ENCODE measurements around the gene CCDC177. TPM values are rescaled to one million over a fixed set of nuclear protein-coding genes. Genes with fewer than 3 reads are reported as not detected.

Gene CCDC177
- total and polyA plus RNA-seq, 9 of the 15 experiments (the other 6 are each of a cell fraction or from before 2014, with no cell fraction given) = not detected

DNA sequence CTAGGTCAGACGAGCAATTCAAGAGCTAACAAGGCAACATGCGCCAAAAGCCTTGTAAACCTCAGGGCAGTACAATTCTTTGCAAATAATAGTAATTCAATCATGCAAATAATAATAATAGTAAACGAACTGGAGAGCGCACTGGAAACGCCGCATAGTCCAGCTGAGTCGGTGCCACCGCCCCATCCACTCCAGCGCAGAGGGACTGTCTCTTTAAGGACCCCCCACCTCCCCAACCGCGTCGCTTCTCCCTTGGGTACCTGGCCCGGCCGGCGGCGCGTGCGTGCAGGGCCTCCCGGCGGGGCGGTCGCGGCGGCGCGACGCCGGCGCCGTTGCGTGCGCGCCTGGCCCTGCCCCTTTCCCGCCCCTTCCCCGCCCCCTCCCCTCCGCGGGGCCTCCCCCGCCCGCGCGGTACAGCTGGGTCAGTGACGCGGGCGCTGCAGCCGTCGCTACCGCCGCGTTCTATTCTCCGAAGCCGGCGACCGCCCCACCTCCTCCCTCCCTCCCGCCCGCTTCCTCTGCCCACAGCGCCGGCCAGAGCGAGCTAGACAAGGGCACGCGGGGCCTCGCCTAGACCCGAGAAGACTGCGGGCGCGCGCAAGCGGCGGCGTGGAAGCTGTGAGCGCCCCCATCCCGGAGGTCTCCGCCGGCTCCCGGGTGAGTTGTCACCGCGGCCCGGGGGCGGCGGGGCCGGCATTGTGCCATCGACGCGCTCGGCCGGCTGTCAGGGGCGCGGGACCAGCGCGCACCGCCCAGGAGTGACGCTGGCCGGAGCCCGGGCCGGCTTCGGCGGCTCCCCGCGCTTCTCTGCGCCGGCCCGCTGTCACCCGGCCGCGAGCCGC, 36.7 kb upstream of the CCDC177 start, which contains the start of gene SUSD6 (continued):
- TF ChIP-seq ZBTB7A (IDR thresholded peaks at IDR 0.05; ENCODE audit: borderline replicate concordance, control insufficient read depth, low read depth, low read length) (peak; percentile 16; the same call in 1 of the 2 replicates), ZC3H4 (CRISPR knock-in tag; IDR thresholded peaks at IDR 0.05; ENCODE audit: borderline replicate concordance) (no peak), HCFC1 (IDR thresholded peaks at IDR 0.05; ENCODE audit: low read depth, low read length) (no peak), TEAD2 (tag; IDR thresholded peaks at IDR 0.05) (no peak), OTX1 (CRISPR knock-in tag; IDR thresholded peaks at IDR 0.05) (no peak), TARDBP (IDR thresholded peaks at IDR 0.05) (no peak), BMI1 (IDR thresholded peaks at IDR 0.05; ENCODE audit: low read length) (no peak), SP1 (CRISPR knock-in tag; IDR thresholded peaks at IDR 0.05) (peak; percentile 9; the same call in 1 of the 2 replicates), ZNF444 (CRISPR knock-in tag; IDR thresholded peaks at IDR 0.05) (no peak), TBL1XR1 (IDR thresholded peaks at IDR 0.05; ENCODE audit: low read length in 2 of 2) (no peak), KAT2B (IDR thresholded peaks at IDR 0.05; ENCODE audit: low read depth, low read length) (no peak), SAP30 (IDR thresholded peaks at IDR 0.05; ENCODE audit: borderline replicate concordance, insufficient read depth, low read depth, low read length, poor library complexity, severe bottlenecking) (no peak), NFRKB (IDR thresholded peaks at IDR 0.05; ENCODE audit: low read depth) (no peak), SUPT5H (IDR thresholded peaks at IDR 0.05) (no peak), PRMT5 (CRISPR knock-in tag; IDR thresholded peaks at IDR 0.05) (no peak), SNRNP70 (optimal IDR thresholded peaks at IDR 0.05; ENCODE audit: low read depth, low read length) (no peak), EWSR1 (IDR thresholded peaks at IDR 0.05; ENCODE audit: borderline replicate concordance, low read depth, partially characterized antibody) (no peak), SMAD1 (IDR thresholded peaks at IDR 0.05; ENCODE audit: low read depth, low read length, partially characterized antibody) (no peak)
- TF ChIP-seq, protein P1, sequence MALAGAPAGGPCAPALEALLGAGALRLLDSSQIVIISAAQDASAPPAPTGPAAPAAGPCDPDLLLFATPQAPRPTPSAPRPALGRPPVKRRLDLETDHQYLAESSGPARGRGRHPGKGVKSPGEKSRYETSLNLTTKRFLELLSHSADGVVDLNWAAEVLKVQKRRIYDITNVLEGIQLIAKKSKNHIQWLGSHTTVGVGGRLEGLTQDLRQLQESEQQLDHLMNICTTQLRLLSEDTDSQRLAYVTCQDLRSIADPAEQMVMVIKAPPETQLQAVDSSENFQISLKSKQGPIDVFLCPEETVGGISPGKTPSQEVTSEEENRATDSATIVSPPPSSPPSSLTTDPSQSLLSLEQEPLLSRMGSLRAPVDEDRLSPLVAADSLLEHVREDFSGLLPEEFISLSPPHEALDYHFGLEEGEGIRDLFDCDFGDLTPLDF (CRISPR knock-in tag; IDR thresholded peaks at IDR 0.05) = no peak
- TF ChIP-seq, protein P2, sequence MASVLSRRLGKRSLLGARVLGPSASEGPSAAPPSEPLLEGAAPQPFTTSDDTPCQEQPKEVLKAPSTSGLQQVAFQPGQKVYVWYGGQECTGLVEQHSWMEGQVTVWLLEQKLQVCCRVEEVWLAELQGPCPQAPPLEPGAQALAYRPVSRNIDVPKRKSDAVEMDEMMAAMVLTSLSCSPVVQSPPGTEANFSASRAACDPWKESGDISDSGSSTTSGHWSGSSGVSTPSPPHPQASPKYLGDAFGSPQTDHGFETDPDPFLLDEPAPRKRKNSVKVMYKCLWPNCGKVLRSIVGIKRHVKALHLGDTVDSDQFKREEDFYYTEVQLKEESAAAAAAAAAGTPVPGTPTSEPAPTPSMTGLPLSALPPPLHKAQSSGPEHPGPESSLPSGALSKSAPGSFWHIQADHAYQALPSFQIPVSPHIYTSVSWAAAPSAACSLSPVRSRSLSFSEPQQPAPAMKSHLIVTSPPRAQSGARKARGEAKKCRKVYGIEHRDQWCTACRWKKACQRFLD (CRISPR knock-in tag; IDR thresholded peaks at IDR 0.05) = peak; percentile 68; the same call in 1 of the 2 replicates
- TF ChIP-seq, protein P3, sequence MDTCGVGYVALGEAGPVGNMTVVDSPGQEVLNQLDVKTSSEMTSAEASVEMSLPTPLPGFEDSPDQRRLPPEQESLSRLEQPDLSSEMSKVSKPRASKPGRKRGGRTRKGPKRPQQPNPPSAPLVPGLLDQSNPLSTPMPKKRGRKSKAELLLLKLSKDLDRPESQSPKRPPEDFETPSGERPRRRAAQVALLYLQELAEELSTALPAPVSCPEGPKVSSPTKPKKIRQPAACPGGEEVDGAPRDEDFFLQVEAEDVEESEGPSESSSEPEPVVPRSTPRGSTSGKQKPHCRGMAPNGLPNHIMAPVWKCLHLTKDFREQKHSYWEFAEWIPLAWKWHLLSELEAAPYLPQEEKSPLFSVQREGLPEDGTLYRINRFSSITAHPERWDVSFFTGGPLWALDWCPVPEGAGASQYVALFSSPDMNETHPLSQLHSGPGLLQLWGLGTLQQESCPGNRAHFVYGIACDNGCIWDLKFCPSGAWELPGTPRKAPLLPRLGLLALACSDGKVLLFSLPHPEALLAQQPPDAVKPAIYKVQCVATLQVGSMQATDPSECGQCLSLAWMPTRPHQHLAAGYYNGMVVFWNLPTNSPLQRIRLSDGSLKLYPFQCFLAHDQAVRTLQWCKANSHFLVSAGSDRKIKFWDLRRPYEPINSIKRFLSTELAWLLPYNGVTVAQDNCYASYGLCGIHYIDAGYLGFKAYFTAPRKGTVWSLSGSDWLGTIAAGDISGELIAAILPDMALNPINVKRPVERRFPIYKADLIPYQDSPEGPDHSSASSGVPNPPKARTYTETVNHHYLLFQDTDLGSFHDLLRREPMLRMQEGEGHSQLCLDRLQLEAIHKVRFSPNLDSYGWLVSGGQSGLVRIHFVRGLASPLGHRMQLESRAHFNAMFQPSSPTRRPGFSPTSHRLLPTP (IDR thresholded peaks at IDR 0.05; ENCODE audit: borderline replicate concordance, extremely low read depth, insufficient read length) = no peak
- TF ChIP-seq, protein P4, sequence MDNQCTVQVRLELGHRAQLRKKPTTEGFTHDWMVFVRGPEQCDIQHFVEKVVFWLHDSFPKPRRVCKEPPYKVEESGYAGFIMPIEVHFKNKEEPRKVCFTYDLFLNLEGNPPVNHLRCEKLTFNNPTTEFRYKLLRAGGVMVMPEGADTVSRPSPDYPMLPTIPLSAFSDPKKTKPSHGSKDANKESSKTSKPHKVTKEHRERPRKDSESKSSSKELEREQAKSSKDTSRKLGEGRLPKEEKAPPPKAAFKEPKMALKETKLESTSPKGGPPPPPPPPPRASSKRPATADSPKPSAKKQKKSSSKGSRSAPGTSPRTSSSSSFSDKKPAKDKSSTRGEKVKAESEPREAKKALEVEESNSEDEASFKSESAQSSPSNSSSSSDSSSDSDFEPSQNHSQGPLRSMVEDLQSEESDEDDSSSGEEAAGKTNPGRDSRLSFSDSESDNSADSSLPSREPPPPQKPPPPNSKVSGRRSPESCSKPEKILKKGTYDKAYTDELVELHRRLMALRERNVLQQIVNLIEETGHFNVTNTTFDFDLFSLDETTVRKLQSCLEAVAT (IDR thresholded peaks at IDR 0.05) = no peak
